ENCODE measurements around the gene SIK3.
A peak's percentile ranks its signal among the peaks of the same experiment; 100 is the strongest.
"Not testable (repeated sequence)": the region's sequence is repeated elsewhere in the genome, so short reads cannot be mapped to it uniquely, and the experiment has no call there.

The SIK3 gene

GRCh38 chr11:117098269-117099232, at the start of gene SIK3:
SIK3 (minus strand) TSS chr11:117098428; CDS start chr11:117098415, 13 bp downstream.
- DNase-seq: peak; percentile 70 to 76

- DNase-seq: no peak
Observed at GRCh38 chr11:117146521-117146920, 48.3 kb upstream of the SIK3 start.

DNA sequence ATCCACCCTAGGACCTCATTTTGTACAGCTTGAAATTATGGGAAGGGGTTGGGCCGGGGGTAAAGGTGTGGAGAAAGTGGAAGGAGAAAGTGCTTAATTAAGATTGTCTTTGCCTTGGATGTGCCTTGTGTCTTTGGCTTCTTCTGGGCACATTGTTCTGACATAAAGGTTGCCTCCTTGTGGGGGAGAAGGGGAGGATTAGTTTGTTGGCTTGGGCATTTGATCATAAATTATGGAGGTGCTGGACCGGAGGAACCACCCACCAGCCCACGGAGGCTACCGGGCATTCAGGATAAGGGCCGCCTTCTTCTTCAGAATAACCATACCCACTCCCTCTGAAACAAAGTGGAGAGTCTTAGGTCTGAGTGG, 47.1 kb upstream of the SIK3 start:
- peak in 1 of 2 experiments; percentile 63 for DNase-seq

DNA sequence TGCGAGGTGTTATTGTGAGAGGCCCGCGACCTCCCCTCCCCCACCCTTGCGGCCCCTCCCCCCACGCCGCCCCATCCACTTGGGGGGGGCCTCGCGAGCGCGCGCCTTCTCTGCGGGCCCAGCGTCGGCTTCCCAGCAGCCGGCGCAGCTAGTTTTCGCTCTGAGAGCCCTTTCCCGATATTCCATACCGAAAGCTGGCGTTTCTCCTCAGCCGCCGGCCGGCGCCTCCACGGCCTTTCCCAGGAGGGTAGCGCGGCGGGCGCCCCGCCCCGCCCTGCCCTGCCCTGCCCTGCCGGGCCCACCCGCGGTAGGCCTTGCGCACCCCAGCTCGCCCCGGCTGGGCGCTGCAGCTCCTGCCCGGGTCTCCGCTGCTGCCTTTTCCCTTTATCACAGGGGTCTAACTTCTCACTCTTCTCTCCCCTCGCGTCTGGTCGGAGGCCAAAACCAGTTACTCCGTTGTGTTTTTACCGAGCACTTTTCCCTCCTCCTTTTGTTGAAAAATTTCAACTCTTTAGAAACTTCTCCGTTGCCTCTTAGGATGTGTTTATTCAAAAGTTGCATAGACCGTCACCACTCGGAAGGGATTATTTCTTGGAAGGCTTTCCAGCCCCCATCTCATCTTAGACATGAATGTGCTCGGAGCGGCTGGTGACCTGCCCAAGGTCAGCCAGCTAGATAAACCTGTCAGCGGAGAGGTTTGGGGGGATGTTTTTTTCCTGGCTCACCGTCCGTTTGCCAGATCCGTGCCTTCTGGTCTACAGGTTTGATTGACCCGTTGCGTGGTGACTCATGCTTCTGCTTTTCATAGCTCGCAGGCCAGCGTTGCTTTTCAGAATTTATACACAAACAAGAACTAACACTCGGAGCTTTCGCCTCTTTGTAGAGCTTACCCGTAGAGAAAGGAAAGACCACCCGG, 46.5 kb upstream of the SIK3 start:
- peak; percentile 72 for DNase-seq

DNA sequence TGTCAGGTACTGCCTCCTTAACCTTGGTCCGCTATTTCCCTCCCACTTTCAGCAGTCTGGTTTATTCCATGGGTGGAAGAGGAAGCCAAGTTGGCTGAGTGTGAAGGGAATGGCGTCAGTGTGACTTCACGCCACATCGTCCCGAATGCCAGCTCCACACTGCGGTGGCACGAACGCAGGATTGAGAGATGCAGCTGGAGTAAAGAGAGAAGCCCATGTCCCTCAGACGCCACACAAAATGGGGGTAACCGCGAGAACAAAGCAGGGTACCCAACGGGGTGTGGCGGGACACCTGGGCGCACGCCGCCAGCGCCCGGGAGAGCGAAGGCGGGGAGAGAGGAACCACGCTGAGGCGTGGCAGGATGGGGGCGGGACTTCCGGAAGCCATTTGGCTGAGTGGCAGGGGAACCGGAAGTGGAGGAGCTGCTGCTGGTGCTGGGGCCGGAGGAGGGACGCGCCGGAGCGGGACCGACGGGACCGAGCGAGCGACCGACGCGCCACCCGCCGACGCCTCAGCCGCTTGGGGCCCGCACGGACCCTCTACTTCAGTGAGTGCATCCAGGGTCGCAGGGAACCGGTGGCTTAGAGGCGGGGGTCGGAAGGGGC, 45.7 kb upstream of the SIK3 start, which contains the start of gene PAFAH1B2:
TSS of gene PAFAH1B2 (plus strand) at position 417 of the 606 bp plus-strand sequence. CDS start 8,161 bp downstream, outside the sequence.
- DNase-seq: peak; percentile 91 to 94

GRCh38 chr11:117143390-117143789, 45.2 kb upstream of the SIK3 start:
- peak; percentile 68 to 72 for DNase-seq

GRCh38 chr11:117137223-117138086, 39.2 kb upstream of the SIK3 start:
- DNase-seq: not testable (repeated sequence)

DNA sequence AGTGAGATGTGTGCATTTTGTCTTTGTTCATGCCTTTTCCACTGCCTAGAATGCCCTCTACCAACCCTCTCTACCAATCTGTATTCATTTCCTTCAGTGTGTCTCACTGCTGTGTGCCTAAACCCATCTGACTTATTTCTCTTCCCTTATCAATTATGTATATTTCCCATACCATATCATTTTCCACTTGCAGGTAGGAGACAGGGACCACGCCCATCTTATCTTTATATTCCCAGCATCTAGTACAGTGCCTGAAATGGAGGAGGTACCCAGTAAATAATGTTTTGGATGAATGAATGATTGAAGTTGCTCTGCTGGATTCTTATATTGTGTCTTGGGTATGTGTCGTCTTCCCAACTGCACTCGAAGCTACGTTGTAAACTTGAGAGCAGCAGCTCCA, 36.8 kb upstream of the SIK3 start:
- not testable (repeated sequence) for DNase-seq

- no peak for DNase-seq
Observed at GRCh38 chr11:117134431-117134830, 36.2 kb upstream of the SIK3 start.

- no peak for DNase-seq
Observed at GRCh38 chr11:117130879-117131278, 32.7 kb upstream of the SIK3 start.

DNA sequence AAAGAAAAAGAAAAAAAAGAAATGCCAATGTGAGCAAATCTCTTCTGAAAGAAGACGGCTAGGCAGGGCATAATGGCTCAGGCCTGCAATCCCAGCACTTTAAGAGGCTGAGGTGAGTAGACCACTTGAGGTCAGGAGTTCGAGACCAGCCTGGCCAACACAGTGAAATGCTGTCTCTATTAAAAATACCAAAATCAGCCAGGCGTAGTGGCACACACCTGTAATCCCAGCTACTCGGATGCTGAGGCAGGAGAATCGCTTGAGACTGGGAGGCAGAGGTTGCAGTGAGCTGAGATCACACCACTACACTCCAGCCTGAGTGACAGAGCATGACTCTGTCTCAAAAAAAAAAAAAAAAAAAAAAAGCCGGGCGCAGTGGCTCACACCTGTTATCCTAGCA, 32.2 kb upstream of the SIK3 start:
- DNase-seq: not testable (repeated sequence)

- DNase-seq: no peak
Observed at GRCh38 chr11:117128289-117128688, 30.1 kb upstream of the SIK3 start.

GRCh38 chr11:117127171-117127901, 29.1 kb upstream of the SIK3 start:
- no peak for DNase-seq

- no peak for DNase-seq
Observed at GRCh38 chr11:117126223-117126965, 28.2 kb upstream of the SIK3 start.

GRCh38 chr11:117122556-117122955, 24.3 kb upstream of the SIK3 start:
- DNase-seq: no peak

DNA sequence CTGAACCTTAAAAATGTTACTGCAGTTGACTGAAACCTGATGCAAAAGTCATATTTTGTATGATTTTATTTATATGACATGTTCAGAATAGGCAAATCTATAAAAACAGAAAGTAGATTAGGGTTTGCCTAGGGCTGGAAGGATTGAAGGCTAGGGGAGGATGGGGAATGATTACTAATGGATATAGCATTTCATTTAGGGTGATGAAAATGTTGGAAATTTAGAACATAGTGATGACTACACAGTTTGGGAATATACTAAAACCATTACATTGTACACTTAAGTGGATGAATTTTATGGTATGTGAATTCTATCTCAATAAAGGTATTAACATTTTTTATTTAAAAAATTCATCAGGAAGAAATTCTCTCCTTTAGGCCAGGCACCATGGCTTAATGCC, 22.9 kb upstream of the SIK3 start:
- no peak for DNase-seq

DNA sequence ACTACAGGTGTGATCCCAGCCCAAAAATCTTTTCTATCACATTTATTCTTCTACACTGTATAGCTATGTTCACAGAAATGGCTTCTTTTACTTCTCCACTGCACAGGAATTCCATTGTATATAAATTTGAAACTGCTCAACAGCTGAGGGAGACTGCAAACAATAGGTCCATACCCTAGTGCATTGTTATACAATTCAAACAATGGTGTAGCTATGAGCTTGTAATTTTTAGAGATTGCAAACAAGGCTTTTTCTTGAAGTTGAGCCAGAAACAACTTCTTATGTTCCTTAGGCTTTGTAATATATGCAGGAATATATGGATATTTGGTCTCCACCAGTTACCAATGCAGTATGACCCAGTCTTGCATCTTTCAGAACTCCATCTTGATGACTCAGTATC, 19.5 kb upstream of the SIK3 start:
- DNase-seq: no peak

DNA sequence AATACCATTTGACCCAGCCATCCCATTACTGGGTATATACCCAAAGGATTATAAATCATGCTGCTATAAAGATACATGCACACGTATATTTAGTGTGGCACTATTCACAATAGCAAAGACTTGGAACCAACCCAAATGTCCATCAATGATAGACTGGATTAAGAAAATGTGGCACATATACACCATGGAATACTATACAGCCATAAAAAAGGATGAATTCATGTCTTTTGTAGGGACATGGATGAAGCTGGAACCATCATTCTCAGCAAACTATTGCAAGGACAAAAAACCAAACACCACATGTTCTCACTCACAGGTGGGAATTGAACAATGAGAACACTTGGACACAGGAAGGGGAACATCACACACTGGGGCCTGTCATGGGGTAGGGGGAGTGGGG, 14.7 kb upstream of the SIK3 start:
- DNase-seq: not testable (repeated sequence)

- DNase-seq: not testable (repeated sequence)
Observed at GRCh38 chr11:117112497-117112896, 14.3 kb upstream of the SIK3 start.

DNA sequence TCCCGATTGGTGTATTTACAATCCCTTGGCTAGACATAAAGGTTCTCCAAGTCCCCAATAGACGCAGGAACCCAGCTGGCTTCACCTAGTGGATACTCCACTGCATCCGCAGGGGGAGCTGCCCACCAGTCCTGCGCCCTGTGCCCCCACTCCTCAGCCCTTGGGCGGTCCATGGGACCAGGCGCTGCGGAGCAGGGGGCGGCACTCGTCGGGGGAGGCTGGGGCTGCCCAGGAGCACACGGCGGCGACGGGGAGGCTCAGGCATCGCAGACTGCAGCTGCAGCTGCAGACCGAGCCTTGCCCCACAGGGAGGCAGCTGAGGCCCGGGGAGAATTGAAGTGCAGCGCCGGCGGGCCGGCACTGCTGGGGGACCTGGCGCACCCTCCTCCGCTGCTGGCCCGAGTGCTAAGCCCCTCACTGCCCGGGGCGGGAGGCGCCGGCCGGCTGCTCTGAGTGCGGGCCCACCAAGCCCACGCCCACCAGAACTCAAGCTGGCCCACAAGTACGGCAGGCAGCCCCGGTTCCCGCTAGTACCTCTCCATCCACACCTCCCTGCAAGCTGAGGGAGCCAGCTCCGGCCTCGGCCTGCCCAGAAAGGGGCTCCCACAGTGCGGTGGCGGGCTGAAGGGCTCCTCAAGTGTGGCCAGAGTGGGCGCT, 12.2 kb upstream of the SIK3 start:
- DNase-seq: no peak

Data from Kasumi-1 (cell line).